ENCODE data around the gene RAB36.

RAB36 gene

DNA sequence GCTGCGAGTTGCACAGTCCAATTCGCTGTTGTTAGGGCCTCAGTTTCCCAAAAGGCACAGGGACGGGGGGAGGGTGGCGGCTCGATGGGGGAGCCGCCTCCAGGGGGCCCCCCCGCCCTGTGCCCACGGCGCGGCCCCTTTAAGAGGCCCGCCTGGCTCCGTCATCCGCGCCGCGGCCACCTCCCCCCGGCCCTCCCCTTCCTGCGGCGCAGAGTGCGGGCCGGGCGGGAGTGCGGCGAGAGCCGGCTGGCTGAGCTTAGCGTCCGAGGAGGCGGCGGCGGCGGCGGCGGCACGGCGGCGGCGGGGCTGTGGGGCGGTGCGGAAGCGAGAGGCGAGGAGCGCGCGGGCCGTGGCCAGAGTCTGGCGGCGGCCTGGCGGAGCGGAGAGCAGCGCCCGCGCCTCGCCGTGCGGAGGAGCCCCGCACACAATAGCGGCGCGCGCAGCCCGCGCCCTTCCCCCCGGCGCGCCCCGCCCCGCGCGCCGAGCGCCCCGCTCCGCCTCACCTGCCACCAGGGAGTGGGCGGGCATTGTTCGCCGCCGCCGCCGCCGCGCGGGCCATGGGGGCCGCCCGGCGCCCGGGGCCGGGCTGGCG is 35.1 kb downstream of the RAB36 start, which contains the start of gene BCR:
BCR (plus strand) TSS at position 209 of the 592 bp plus-strand sequence. CDS start 452 bp downstream, outside the sequence.
- Histone ChIP-seq H3K4me3 (ENCODE audit: low read length) (peak within 1 kb of the TSS; percentile 87), H3K4me1 (ENCODE audit: control insufficient read depth, insufficient read depth, low read length) (peaks cover 30% of the 10 kb centered on the region), H3K9ac (ENCODE audit: low read length) (no peak within 1 kb of the TSS), H3K27me3 (ENCODE audit: control insufficient read depth, insufficient read depth, low read length) (no peaks in the 10 kb centered on the region), H3K36me3 (ENCODE audit: control insufficient read depth, insufficient read depth, low read length) (no peaks in the 10 kb centered on the region), H3K27ac (ENCODE audit: low read depth, low read length) (peak within 1 kb of the TSS; percentile 83)

DNA sequence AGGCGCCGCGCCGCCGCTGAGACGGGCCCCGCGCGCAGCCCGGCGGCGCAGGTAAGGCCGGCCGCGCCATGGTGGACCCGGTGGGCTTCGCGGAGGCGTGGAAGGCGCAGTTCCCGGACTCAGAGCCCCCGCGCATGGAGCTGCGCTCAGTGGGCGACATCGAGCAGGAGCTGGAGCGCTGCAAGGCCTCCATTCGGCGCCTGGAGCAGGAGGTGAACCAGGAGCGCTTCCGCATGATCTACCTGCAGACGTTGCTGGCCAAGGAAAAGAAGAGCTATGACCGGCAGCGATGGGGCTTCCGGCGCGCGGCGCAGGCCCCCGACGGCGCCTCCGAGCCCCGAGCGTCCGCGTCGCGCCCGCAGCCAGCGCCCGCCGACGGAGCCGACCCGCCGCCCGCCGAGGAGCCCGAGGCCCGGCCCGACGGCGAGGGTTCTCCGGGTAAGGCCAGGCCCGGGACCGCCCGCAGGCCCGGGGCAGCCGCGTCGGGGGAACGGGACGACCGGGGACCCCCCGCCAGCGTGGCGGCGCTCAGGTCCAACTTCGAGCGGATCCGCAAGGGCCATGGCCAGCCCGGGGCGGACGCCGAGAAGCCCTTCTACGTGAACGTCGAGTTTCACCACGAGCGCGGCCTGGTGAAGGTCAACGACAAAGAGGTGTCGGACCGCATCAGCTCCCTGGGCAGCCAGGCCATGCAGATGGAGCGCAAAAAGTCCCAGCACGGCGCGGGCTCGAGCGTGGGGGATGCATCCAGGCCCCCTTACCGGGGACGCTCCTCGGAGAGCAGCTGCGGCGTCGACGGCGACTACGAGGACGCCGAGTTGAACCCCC is 35.8 kb downstream of the RAB36 start:
- Histone ChIP-seq H3K27ac (ENCODE audit: low read depth, low read length) (peak overlapping the region; percentile 20), H3K4me3 (ENCODE audit: low read length) (peak overlapping the region; percentile 87), H3K4me1 (ENCODE audit: control insufficient read depth, insufficient read depth, low read length) (peaks cover 30% of the 10 kb centered on the region)

GRCh38 chr22:23181721-23182308 is 36.5 kb downstream of the RAB36 start:
- no peaks in the 10 kb centered on the region for H3K27me3 ChIP-seq (ENCODE audit: control insufficient read depth, insufficient read depth, low read length)
- H3K4me1 ChIP-seq (ENCODE audit: control insufficient read depth, insufficient read depth, low read length), result peaks cover 30% of the 10 kb centered on the region
- H3K27ac ChIP-seq (ENCODE audit: low read depth, low read length), result no peak overlapping the region
- H3K4me3 ChIP-seq (ENCODE audit: low read length), result peak overlapping the region; percentile 87
- no peaks in the 10 kb centered on the region for H3K36me3 ChIP-seq (ENCODE audit: control insufficient read depth, insufficient read depth, low read length)
- no peak overlapping the region for H3K9ac ChIP-seq (ENCODE audit: low read length)

More for the DNA sequence above, 35.8 kb downstream of the RAB36 start:
- H3K27me3 ChIP-seq (ENCODE audit: control insufficient read depth, insufficient read depth, low read length), result no peaks in the 10 kb centered on the region
- no peaks in the 10 kb centered on the region for H3K36me3 ChIP-seq (ENCODE audit: control insufficient read depth, insufficient read depth, low read length)
- H3K9ac ChIP-seq (ENCODE audit: low read length), result no peak overlapping the region

DNA sequence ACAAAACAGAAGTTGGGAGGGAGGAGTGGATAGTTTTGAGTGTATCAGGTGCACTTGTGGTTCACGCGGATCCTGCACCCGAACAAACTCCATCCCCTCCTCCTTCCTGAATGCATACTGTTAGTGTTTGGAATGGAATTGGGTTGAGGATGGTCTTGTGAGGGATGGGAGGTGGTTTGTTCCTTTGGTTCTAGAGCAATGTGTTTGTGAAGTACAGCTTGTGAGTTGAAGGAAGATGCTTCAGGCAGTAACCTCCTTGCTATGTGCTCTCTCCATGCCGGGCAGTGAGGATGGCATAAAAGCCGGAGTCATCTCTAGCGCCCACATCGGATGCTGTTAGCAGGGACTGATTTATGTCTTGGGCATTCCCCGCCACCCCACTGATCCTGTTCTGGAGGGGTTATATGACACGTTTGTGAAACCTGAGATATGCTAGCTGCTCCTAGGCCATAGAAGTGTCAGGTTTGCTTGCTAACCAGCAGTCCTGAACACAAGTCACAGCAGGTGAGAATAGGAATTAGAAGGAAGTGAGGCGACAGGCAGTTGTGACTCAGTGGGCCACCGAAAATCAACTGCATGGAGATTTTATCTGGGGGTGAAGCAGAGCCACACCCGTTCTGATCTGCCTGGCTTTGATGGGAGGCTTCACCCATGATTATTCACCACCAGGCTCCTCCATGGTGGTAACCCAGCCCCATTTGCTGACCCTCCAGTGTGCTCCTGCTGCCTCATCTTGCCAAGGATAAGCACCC is 37.2 kb downstream of the RAB36 start:
- no peak overlapping the region for H3K27ac ChIP-seq (ENCODE audit: low read depth, low read length)
- no peaks in the 10 kb centered on the region for H3K27me3 ChIP-seq (ENCODE audit: control insufficient read depth, insufficient read depth, low read length)
- H3K9ac ChIP-seq (ENCODE audit: low read length), result no peak overlapping the region
- peaks cover 30% of the 10 kb centered on the region for H3K4me1 ChIP-seq (ENCODE audit: control insufficient read depth, insufficient read depth, low read length)
- no peaks in the 10 kb centered on the region for H3K36me3 ChIP-seq (ENCODE audit: control insufficient read depth, insufficient read depth, low read length)
- H3K4me3 ChIP-seq (ENCODE audit: low read length), result peak overlapping the region; percentile 87

- H3K27ac ChIP-seq (ENCODE audit: low read depth, low read length), result no peak overlapping the region
- H3K36me3 ChIP-seq (ENCODE audit: control insufficient read depth, insufficient read depth, low read length), result no peaks in the 10 kb centered on the region
- no peak overlapping the region for H3K9ac ChIP-seq (ENCODE audit: low read length)
- H3K4me3 ChIP-seq (ENCODE audit: low read length), result peak overlapping the region; percentile 87
- H3K4me1 ChIP-seq (ENCODE audit: control insufficient read depth, insufficient read depth, low read length), result peaks cover 30% of the 10 kb centered on the region
- H3K27me3 ChIP-seq (ENCODE audit: control insufficient read depth, insufficient read depth, low read length), result no peaks in the 10 kb centered on the region
These were observed 37.9 kb downstream of the RAB36 start for GRCh38 chr22:23183061-23183698.

- Histone ChIP-seq H3K4me1 (ENCODE audit: control insufficient read depth, insufficient read depth, low read length) (peaks cover 24% of the 10 kb centered on the region), H3K4me3 (ENCODE audit: low read length) (peak overlapping the region; percentile 87), H3K27me3 (ENCODE audit: control insufficient read depth, insufficient read depth, low read length) (no peaks in the 10 kb centered on the region), H3K9ac (ENCODE audit: low read length) (no peak overlapping the region), H3K27ac (ENCODE audit: low read depth, low read length) (no peak overlapping the region), H3K36me3 (ENCODE audit: control insufficient read depth, insufficient read depth, low read length) (no peaks in the 10 kb centered on the region)
These were observed 39.0 kb downstream of the RAB36 start for GRCh38 chr22:23184100-23184763.

DNA sequence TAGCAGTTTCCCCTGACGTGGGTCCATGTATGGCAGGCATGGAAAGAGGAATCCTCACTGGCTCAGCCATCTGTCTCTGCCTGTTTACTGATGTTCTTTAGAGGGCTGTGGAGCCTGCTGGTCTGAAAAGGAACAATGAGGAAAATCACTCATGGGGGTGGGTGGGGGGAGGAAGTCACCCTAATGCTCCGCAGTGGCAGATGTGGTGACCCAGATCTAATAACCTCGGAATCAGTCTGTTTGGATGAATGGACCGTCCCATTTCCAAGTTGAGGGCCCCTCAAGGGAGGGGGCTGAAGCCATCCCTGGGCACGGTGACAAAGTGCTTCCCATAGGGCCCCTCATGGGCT is 39.5 kb downstream of the RAB36 start:
- H3K36me3 ChIP-seq (ENCODE audit: control insufficient read depth, insufficient read depth, low read length), result no peaks in the 10 kb centered on the region
- no peak overlapping the region for H3K9ac ChIP-seq (ENCODE audit: low read length)
- H3K4me1 ChIP-seq (ENCODE audit: control insufficient read depth, insufficient read depth, low read length), result peaks cover 19% of the 10 kb centered on the region
- no peak overlapping the region for H3K27ac ChIP-seq (ENCODE audit: low read depth, low read length)
- no peaks in the 10 kb centered on the region for H3K27me3 ChIP-seq (ENCODE audit: control insufficient read depth, insufficient read depth, low read length)
- no peak overlapping the region for H3K4me3 ChIP-seq (ENCODE audit: low read length)

DNA sequence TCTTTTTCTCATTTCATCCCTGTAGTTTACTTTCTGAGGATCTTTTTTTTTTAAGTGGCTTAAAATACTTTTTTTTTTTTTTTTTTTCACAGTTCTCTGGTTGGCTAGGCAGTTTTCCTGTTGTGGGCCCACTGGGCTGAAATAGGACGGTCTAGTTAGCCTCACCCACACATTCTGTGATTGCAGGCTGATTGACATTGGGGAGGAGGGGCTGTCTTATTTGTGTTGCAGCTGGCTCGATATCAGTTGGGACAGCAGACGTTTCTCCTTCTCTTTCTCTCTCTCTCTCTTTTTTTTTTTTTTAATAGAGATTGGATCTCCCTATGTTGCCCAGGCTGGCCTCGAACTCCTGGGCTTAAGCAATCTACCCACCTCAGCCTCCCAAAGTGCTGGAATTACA is 41.9 kb downstream of the RAB36 start:
- H3K9ac ChIP-seq (ENCODE audit: low read length), result no peak overlapping the region
- H3K27ac ChIP-seq (ENCODE audit: low read depth, low read length), result no peak overlapping the region
- H3K36me3 ChIP-seq (ENCODE audit: control insufficient read depth, insufficient read depth, low read length), result no peaks in the 10 kb centered on the region
- H3K4me1 ChIP-seq (ENCODE audit: control insufficient read depth, insufficient read depth, low read length), result peaks cover 8% of the 10 kb centered on the region
- no peak overlapping the region for H3K4me3 ChIP-seq (ENCODE audit: low read length)
- no peaks in the 10 kb centered on the region for H3K27me3 ChIP-seq (ENCODE audit: control insufficient read depth, insufficient read depth, low read length)

GRCh38 chr22:23187871-23188700 is 42.8 kb downstream of the RAB36 start:
- Histone ChIP-seq H3K27me3 (ENCODE audit: control insufficient read depth, insufficient read depth, low read length) (no peaks in the 10 kb centered on the region), H3K9ac (ENCODE audit: low read length) (no peak overlapping the region), H3K27ac (ENCODE audit: low read depth, low read length) (no peak overlapping the region), H3K4me1 (ENCODE audit: control insufficient read depth, insufficient read depth, low read length) (peaks cover 7% of the 10 kb centered on the region), H3K4me3 (ENCODE audit: low read length) (no peak overlapping the region), H3K36me3 (ENCODE audit: control insufficient read depth, insufficient read depth, low read length) (no peaks in the 10 kb centered on the region)

DNA sequence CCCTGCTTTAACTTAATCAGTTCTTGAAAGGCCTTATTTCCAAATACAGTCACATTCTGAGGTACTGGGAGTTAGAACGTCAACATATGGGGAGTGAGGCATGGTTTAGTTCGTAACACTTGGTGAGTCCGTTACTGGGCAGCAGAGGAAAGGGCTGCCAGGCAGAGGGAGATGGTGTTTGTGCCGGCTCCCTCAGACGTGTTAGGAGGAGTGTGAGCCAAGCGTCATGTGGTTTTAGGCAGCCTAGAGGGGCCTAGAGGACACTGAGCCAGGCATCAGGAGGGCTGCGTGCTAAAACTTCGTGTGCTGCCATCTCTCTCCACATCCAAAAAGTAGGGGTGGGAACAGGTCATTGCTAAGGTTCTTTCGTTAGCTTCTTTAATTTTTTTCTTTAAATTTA is 45.2 kb downstream of the RAB36 start:
- no peaks in the 10 kb centered on the region for H3K27me3 ChIP-seq (ENCODE audit: control insufficient read depth, insufficient read depth, low read length)
- no peaks in the 10 kb centered on the region for H3K4me1 ChIP-seq (ENCODE audit: control insufficient read depth, insufficient read depth, low read length)
- H3K4me3 ChIP-seq (ENCODE audit: low read length), result no peak overlapping the region
- H3K27ac ChIP-seq (ENCODE audit: low read depth, low read length), result no peak overlapping the region
- H3K9ac ChIP-seq (ENCODE audit: low read length), result no peak overlapping the region
- H3K36me3 ChIP-seq (ENCODE audit: control insufficient read depth, insufficient read depth, low read length), result no peaks in the 10 kb centered on the region

DNA sequence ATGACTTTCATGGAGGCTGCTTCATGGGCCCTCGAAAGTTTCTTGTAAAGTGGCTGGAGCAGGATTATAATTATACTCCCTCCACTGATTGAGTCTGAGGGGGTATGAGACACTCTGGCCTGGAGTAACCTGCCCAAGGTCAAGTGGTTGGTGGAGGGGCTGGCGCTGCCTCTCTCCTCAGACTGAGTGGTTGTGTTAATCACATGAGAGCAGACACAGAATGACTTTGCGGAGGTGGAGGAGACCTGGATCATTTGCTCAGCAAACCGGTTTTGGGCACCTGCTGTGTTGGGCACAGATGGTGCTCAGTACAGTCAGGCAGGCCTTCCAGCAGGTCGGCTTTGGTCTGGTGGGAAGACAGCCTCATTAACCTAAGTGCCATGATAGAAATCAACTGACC is 46.9 kb downstream of the RAB36 start:
- Histone ChIP-seq H3K36me3 (ENCODE audit: control insufficient read depth, insufficient read depth, low read length) (no peaks in the 10 kb centered on the region), H3K27ac (ENCODE audit: low read depth, low read length) (no peak overlapping the region), H3K4me3 (ENCODE audit: low read length) (no peak overlapping the region), H3K27me3 (ENCODE audit: control insufficient read depth, insufficient read depth, low read length) (no peaks in the 10 kb centered on the region), H3K9ac (ENCODE audit: low read length) (no peak overlapping the region), H3K4me1 (ENCODE audit: control insufficient read depth, insufficient read depth, low read length) (no peaks in the 10 kb centered on the region)
